ENCODE results near the gene AQP7.
"Not testable (repeated sequence)": the region's sequence is repeated elsewhere in the genome, so short reads cannot be mapped to it uniquely, and the experiment has no call there.

Gene AQP7

GRCh38 chr9:33402371-33402770 is at the start of gene AQP7:
AQP7 (minus strand) TSS chr9:33402568; CDS start chr9:33401262, 1,306 bp downstream.
- not testable (repeated sequence) for DNase-seq

GRCh38 chr9:33450621-33451146 is 48.3 kb upstream of the AQP7 start:
- no peak for DNase-seq

GRCh38 chr9:33449715-33450114 is 47.3 kb upstream of the AQP7 start:
- no peak for DNase-seq

GRCh38 chr9:33447799-33448553 is 45.6 kb upstream of the AQP7 start:
- no peak for DNase-seq

- DNase-seq = peak; percentile 94
Measured at GRCh38 chr9:33446946-33447798, 44.8 kb upstream of the AQP7 start, which contains the start of gene AQP3. AQP3 (minus strand) TSS chr9:33447593; CDS start chr9:33447530, 63 bp downstream.

GRCh38 chr9:33446240-33446945 is 44.0 kb upstream of the AQP7 start:
- no peak for DNase-seq

- no peak for DNase-seq
Measured at GRCh38 chr9:33445389-33446239, 43.2 kb upstream of the AQP7 start.

GRCh38 chr9:33443464-33444154 is 41.2 kb upstream of the AQP7 start:
- no peak for DNase-seq

- DNase-seq = no peak
Measured at GRCh38 chr9:33443047-33443446, 40.7 kb upstream of the AQP7 start.

GRCh38 chr9:33442125-33442524 is 39.8 kb upstream of the AQP7 start:
- no peak for DNase-seq

GRCh38 chr9:33440609-33441008 is 38.2 kb upstream of the AQP7 start:
- DNase-seq = no peak

GRCh38 chr9:33440204-33440603 is 37.8 kb upstream of the AQP7 start:
- DNase-seq = no peak

- DNase-seq = no peak
Measured at GRCh38 chr9:33439731-33440130, 37.4 kb upstream of the AQP7 start.

GRCh38 chr9:33438926-33439680 is 36.7 kb upstream of the AQP7 start:
- no peak for DNase-seq

- no peak for DNase-seq
Measured at GRCh38 chr9:33437898-33438297, 35.5 kb upstream of the AQP7 start.

GRCh38 chr9:33437205-33437604 is 34.8 kb upstream of the AQP7 start:
- no peak for DNase-seq

- no peak for DNase-seq
Measured at GRCh38 chr9:33436445-33436844, 34.1 kb upstream of the AQP7 start.

GRCh38 chr9:33435821-33436277 is 33.5 kb upstream of the AQP7 start:
- DNase-seq = no peak

- DNase-seq = no peak
Measured at GRCh38 chr9:33434317-33435105, 32.1 kb upstream of the AQP7 start.

GRCh38 chr9:33433871-33434270 is 31.5 kb upstream of the AQP7 start:
- DNase-seq = no peak

All from 8988T (cell line).